Stimulated activated CD4-positive, alpha-beta T cell treated with anti-CD3 and anti-CD28 coated beads, Interleukin-4, amount 100 ng/mL, for 1 hour (primary cell): ENCODE data around the gene EML2.
"Not testable (repeated sequence)": the region's sequence is repeated elsewhere in the genome, so short reads cannot be mapped to it uniquely, and the experiment has no call there.

Experiments
- DNase-seq: peaks from one replicate; pipeline ENCODE4 v3.0.0-alpha.2; 2020

Gene EML2

DNA sequence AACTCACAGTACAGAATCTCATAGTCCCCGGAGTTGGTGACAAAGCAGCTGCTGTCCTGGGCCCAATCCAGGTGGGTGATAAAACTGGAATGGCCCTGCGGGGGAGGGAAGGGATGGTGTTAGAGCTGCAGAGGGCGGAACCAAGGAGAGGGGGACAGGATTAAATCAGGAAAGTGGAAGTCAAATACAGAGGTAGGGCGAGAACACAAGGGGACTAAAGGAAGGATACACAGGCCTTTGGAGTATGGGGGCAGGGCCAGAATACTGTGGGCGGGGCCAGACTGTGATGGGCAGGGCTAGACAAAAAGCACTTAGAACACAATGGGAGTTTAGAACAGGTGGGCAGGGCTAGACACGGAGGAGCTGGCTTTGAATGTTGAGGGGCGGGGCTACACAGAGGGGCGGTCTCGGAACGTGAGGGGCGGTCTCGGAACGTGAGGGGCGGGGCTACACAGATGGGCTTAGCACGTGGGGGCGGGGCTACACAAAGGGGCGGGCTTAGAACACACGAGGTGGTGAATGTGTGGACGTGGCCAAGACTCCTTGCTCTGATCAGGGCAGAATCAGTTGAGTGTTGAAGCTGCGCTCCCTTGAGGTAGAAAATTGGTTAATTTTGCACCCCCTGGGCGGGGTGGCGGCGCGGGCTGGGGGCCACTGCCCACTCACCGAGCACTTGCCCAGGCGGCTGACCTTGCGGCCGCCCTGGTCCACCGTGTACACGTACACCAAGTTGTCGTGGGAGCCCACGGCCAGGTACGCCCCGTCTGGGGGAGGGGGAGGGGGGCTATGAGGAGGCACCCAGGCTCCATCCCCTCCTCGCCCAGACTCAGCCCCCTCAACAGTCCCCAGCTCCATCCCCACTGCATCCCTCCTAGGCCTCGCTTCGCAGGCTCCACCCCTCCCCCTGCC lies 23.1 kb downstream of the EML2 start:
- peak; percentile 80 for DNase-seq

DNA sequence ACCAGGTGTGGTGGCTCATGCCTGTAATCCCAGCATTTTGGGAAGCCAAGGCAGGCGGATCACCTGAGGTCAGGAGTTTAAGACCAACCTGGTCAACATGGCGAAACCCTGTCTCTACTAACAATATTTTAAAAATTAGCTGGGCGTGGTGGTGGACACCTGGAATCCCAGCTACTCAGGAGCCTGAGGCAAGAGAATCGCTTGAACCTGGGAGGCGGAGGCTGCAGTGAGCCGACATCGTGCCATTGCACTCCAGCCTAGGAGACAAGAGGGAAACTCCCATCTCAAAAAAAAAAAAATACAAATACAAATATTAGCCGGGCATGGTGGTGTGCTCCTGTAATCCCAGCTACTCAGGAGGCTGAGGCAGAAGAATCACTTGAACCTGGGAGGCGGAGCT lies 24.1 kb downstream of the EML2 start:
- not testable (repeated sequence) for DNase-seq

DNA sequence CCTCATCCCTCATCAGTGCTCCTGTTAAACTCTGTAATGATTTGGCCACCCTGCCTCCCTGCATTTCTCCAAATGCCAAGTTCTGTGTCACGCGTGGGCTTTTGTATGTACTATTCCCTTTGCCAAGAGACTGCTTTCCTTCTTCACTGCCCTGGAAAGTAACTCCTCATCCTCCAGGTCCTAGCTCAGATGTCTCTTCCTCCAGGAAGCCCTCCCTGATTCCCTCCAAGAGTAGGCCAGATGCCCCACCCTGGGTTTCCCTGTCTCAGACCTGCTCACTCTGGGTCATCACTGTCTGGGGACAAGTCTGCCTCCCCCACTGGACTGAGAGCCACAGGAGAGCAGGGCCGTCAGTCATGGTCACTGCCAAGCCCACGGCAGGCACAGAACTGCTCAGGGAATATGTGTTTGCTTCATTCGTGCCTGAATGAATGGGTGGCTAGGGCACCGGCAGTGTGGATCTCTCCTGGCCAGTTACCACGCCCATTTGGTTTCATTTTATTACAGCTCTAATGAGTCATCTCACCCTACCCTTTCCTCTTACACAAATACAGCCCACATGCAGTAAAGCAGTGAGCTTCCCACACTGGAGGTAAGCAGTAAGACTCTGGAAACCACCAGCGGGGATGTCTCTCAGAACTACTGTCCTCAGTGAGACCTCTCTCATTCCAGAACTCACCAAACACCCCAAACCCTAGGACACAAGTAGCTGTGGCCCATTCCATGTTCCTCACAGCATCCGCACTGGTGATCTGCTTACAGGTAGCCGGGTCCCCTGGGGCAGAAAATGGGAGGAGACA lies 25.1 kb downstream of the EML2 start:
- DNase-seq: peak; percentile 21

- no peak for DNase-seq
Measured at GRCh38 chr19:45608948-45609347, 30.2 kb downstream of the EML2 start.

- DNase-seq: peak; percentile 46
Measured at GRCh38 chr19:45607071-45608029, 31.8 kb downstream of the EML2 start.

- DNase-seq: no peak
Measured at GRCh38 chr19:45601524-45602374, 37.4 kb downstream of the EML2 start, which contains the start of gene GPR4. TSS of gene GPR4 (minus strand) at chr19:45602212. CDS start at chr19:45591866, 10,346 bp downstream.

DNA sequence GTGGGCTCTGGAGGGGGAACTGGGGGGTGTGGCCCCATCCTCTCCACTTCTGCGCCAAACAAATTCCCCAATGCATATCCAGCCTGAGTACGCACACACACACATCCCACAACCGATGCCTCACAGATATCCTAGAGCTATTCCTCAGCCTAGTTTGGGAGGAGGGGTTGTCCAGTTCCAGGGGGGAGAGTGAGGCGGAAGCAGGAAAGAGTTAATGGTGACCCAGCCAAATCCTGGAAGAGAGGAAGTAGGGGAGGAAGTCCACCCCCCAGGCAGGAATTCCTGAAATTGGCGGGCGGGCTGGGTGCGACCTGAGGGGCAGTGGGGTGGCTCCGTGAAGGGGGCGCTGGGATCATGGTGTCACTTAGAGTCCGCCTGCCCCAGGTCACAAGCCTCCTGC lies 38.1 kb downstream of the EML2 start:
- no peak for DNase-seq

GRCh38 chr19:45600340-45600885 lies 38.8 kb downstream of the EML2 start:
- no peak for DNase-seq

- no peak for DNase-seq
Measured at GRCh38 chr19:45599286-45599685, 39.9 kb downstream of the EML2 start.

DNA sequence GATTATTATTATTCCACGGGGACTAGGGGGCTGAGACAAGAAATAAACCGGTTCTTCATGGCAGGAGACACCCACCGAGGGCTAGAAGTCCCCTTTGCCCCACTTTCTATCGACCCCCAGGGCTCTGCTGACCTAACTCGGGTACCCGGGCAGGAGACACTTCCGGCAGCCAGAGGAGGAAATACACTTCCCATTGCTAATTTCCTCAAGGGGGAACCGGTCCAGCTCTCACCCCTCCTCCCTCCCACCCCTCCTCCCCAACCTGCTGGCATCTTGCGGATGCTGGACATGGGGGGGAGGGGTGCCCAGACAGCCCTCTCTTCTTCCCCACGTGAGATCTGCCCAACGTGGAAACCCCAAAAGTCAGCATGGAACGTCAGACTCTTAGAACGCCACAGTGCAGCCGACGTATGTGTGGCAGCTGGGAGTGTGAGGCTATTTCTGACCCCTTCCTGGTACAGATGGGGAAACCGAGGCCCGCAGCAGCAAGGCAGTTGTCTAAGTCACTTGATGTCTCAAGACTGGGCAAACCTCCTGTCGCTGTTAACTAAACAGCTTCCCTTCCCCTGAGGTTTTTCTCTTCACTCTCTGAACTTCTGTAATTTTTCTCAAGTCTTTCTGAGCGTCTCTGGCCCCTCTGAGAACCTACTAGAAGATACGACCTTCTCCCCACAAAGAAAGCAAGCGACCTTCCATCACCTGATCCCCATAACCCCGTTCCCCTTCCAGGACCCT lies 40.8 kb downstream of the EML2 start:
- DNase-seq: no peak

- DNase-seq: no peak
Measured at GRCh38 chr19:45597425-45598111, 41.6 kb downstream of the EML2 start.

DNA sequence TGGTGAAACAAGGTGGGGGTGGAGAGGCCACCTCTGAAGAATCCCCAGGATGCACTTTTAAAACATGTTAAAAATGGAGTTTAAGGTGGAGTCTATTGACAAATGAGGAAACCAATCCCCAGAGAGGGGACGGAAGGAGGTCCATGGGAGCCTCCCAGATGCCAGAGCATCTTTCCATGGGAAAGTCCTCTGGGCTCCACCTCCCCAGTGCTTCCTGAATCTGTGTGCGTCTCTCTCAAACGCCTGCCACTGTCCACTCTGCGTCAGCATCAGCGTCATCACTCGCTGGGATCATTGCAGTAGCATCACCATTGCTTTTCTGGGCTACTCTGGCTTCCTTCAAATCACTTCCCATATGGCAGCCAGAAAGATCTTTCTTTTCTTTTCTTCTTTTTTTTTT lies 43.4 kb downstream of the EML2 start:
- DNase-seq: no peak

GRCh38 chr19:45593520-45593919 lies 45.7 kb downstream of the EML2 start:
- no peak for DNase-seq

GRCh38 chr19:45592366-45592765 lies 46.8 kb downstream of the EML2 start:
- DNase-seq: no peak

DNA sequence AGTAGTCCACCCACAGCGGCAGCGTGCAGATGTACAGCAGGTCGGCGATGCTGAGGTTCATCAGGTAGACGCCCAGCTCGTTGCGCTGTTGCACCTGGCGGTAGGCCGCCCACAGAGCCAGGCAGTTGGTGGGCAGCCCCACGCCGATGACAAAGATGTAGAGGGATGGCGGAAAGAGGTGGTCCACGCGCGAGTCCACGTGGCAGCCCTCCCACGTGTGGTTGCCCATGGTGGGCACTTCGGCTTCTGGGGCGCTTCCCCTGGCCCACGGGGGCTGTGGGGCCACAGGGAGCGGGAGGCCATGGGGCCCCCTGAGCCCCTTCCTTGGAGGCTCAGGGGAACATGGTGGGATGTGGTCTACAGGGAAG lies 47.6 kb downstream of the EML2 start:
- DNase-seq: no peak

- DNase-seq: peak; percentile 57
Measured at GRCh38 chr19:45591004-45591637, 48.1 kb downstream of the EML2 start.

DNA sequence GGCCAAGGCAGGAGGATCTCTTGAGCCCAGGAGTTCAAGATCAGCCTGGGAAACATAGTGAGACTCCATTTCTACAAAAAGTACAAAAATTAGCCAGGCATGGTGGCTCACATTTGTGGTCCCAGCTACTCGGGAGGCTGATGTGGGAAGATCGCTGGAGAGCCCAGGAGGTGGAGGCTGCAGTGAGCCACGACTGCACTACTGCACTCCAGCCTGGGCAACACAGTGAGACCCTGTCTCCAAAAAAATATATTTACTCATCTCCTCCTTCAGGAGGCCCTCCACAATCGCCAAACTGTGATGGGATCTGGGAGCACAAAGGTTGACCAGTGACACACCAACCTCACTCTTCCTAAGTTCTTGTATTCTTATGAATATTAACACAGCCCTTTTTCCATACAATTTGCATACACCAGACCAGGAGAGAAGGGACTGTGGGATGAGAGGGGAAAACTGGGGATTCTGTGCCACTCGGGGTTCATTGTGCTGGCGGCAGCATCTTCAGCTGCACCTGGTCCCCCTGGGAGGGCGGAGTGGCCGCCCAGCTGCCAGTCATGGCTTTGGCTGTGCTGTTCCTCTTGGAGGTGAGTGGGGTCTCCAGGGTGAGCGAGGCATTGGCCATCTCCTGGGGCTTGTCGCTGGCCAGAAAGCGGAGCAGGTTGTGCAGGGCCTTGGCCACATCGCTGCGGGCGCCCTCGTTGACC lies 48.7 kb downstream of the EML2 start:
- no peak for DNase-seq

DNA sequence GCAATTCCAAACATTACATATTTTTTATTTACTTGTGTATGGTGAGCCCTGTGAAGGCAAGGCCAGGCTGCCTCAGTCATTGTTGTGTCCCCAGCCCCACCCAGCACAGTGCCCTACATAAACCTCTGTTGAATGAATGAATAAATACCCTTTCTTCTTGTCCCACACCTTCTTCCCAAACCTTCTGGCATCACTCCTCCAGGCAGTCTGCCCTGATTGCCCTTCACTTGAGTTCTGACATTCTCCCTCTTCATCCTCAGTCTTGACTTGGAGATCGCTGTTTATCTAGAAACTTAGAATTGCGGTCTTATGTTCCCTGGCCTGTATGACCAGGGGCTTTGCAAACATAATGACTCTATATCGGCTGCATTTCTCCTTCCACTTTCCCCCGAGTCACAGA lies 49.4 kb downstream of the EML2 start:
- DNase-seq: no peak

DNA sequence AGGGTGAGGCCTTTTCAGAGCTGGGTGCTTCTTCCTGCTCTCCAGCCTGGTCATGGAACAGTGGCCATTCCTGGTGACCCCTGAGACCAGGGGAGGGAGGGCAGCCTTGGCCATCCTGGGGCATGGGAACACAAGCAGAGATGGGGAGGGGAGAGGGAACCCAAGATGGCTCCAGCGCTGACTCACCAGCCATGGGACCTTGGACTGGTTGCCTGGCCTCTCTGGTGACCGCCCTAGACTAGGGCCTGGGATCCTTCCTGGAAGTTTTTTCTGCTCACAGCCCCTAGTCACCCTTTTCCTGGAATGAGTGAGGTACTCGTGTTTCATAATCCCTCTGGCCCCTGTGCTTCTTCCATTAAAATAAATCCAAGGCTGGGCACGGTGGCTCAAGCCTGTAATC lies 51.3 kb downstream of the EML2 start:
- no peak for DNase-seq
